ENCODE measurements around the gene ARL5B.

ARL5B gene

GRCh38 chr10:18713077-18713476 lies 53.8 kb downstream of the ARL5B start:
- DNase-seq = no peak

- DNase-seq = no peak
Measured at GRCh38 chr10:18718991-18719390, 59.8 kb downstream of the ARL5B start.

GRCh38 chr10:18719811-18720210 lies 60.6 kb downstream of the ARL5B start:
- DNase-seq = no peak

- DNase-seq = no peak
Measured at GRCh38 chr10:18721067-18721466, 61.8 kb downstream of the ARL5B start.

- no peak for DNase-seq
Measured at GRCh38 chr10:18723801-18724200, 64.6 kb downstream of the ARL5B start.

Measured in C1 segment of cervical spinal cord (tissue), 14 donors.